HG03108 (cell line): ENCODE data around the gene DIP2C.
"Not testable (repeated sequence)": the region's sequence is repeated elsewhere in the genome, so short reads cannot be mapped to it uniquely, and the experiment has no call there.

ENCODE experiments used
- ATAC-seq: cut with Tn5 transposase; IDR thresholded peaks from one replicate; pipeline ENCODE4 v1.9.1; 2021; ENCODE audit warnings: moderate library complexity; ENCODE audit not compliant: unreplicated experiment

The DIP2C gene

GRCh38 chr10:661597-662222 lies 27.8 kb downstream of the DIP2C start:
- ATAC-seq = no peak

- ATAC-seq = no peak
Observed at GRCh38 chr10:660970-661596, 28.4 kb downstream of the DIP2C start.

- no peak for ATAC-seq
Observed at GRCh38 chr10:660413-660969, 29.0 kb downstream of the DIP2C start.

GRCh38 chr10:659688-660141 lies 29.8 kb downstream of the DIP2C start:
- no peak for ATAC-seq

GRCh38 chr10:657816-658350 lies 31.6 kb downstream of the DIP2C start:
- ATAC-seq = not testable (repeated sequence)

- no peak for ATAC-seq
Observed at GRCh38 chr10:656883-657282, 32.6 kb downstream of the DIP2C start.

GRCh38 chr10:655184-655583 lies 34.3 kb downstream of the DIP2C start:
- ATAC-seq = no peak

- ATAC-seq = no peak
Observed at GRCh38 chr10:654647-654996, 34.8 kb downstream of the DIP2C start.

- no peak for ATAC-seq
Observed at GRCh38 chr10:653991-654646, 35.3 kb downstream of the DIP2C start.

- ATAC-seq = not testable (repeated sequence)
Observed at GRCh38 chr10:652832-653459, 36.5 kb downstream of the DIP2C start.

- ATAC-seq = no peak
Observed at GRCh38 chr10:652233-652632, 37.2 kb downstream of the DIP2C start.

- no peak for ATAC-seq
Observed at GRCh38 chr10:651692-652091, 37.8 kb downstream of the DIP2C start.

- ATAC-seq = no peak
Observed at GRCh38 chr10:650886-651615, 38.4 kb downstream of the DIP2C start.

- ATAC-seq = no peak
Observed at GRCh38 chr10:650441-650851, 39.0 kb downstream of the DIP2C start.

GRCh38 chr10:649798-650440 lies 39.5 kb downstream of the DIP2C start:
- no peak for ATAC-seq

GRCh38 chr10:649445-649797 lies 40.0 kb downstream of the DIP2C start:
- no peak for ATAC-seq

- ATAC-seq = not testable (repeated sequence)
Observed at GRCh38 chr10:647019-647418, 42.4 kb downstream of the DIP2C start.

- ATAC-seq = no peak
Observed at GRCh38 chr10:646118-646524, 43.3 kb downstream of the DIP2C start.

GRCh38 chr10:644943-645334 lies 44.5 kb downstream of the DIP2C start:
- ATAC-seq = no peak
